ENCODE measurements around the gene PPFIA2.
"Not testable (repeated sequence)": the region's sequence is repeated elsewhere in the genome, so short reads cannot be mapped to it uniquely, and the experiment has no call there.

The PPFIA2 gene

GRCh38 chr12:81679614-81680013 is 79.5 kb downstream of the PPFIA2 start:
- no peak for TF ChIP-seq CTCF (IDR thresholded peaks at IDR 0.05; ENCODE audit: low read depth, low read length)
- no peak overlapping the region for H3K4me3 ChIP-seq (ENCODE audit: low read depth, low read length)

- TF ChIP-seq CTCF (IDR thresholded peaks at IDR 0.05; ENCODE audit: low read depth, low read length) = no peak
- H3K4me3 ChIP-seq (ENCODE audit: low read depth, low read length) = no peak overlapping the region
Observed at GRCh38 chr12:81670759-81671158, 88.4 kb downstream of the PPFIA2 start.

GRCh38 chr12:81668475-81668874 is 90.7 kb downstream of the PPFIA2 start:
- no peak overlapping the region for H3K4me3 ChIP-seq (ENCODE audit: low read depth, low read length)
- no peak for TF ChIP-seq CTCF (IDR thresholded peaks at IDR 0.05; ENCODE audit: low read depth, low read length)

GRCh38 chr12:81659310-81659709 is 99.8 kb downstream of the PPFIA2 start:
- H3K4me3 ChIP-seq (ENCODE audit: low read depth, low read length) = not testable (repeated sequence)

- no peak overlapping the region for H3K4me3 ChIP-seq (ENCODE audit: low read depth, low read length)
- TF ChIP-seq CTCF (IDR thresholded peaks at IDR 0.05; ENCODE audit: low read depth, low read length) = no peak
Observed at GRCh38 chr12:81644503-81644902, 114.6 kb downstream of the PPFIA2 start.

GRCh38 chr12:81639196-81639595 is 120.0 kb downstream of the PPFIA2 start:
- no peak overlapping the region for H3K4me3 ChIP-seq (ENCODE audit: low read depth, low read length)
- no peak for TF ChIP-seq CTCF (IDR thresholded peaks at IDR 0.05; ENCODE audit: low read depth, low read length)

- no peak overlapping the region for H3K4me3 ChIP-seq (ENCODE audit: low read depth, low read length)
- no peak for TF ChIP-seq CTCF (IDR thresholded peaks at IDR 0.05; ENCODE audit: low read depth, low read length)
Observed at GRCh38 chr12:81633127-81633526, 126.0 kb downstream of the PPFIA2 start.

- no peak for TF ChIP-seq CTCF (IDR thresholded peaks at IDR 0.05; ENCODE audit: low read depth, low read length)
- H3K4me3 ChIP-seq (ENCODE audit: low read depth, low read length) = no peak overlapping the region
Observed at GRCh38 chr12:81627336-81628189, 131.6 kb downstream of the PPFIA2 start.
